ENCODE measurements around the gene RASAL1.

RASAL1 gene

DNA sequence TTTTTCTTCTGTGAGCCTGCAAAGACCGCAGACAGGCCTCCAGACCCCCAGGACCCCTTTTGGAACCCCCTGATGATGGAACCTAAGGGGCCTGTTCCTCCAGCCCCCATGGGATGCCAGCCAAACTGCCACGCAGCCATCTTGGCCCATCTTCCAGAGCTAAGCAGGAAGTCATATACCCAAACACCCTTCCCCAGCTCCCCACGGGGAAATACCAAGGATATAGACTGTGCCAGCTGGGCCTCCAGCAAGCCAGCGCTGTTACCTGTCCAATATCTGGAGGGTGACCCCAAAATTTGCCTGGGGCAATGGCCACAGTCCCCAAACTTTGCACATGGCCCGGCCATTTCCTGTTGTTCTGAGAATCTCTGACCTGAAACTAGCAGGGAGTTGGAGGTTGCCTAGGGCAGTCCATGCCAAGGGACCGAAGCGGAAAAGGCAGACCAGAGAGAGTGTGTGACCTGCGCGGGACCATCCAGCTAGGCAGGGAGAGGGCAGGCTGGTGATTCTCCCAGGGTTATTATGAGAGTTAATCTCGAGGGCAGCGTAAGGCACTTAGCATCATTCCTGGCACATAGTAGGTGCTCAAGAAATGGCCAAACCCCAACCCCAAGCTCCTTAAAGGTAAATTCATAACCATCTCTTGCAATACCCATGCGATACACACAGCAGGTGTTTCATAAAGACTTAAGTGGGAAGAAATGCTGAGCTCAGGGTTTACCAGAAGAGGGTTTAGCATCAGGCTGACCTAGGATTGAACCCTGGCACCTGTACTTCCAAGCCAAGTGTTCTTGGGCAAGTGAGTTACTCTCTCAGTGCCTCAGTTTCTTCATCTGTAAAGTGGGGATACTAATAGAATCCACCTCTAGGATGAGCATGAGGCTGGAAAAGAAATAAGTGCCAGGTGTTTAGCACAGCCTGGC lies 2.6 kb upstream of the RASAL1 start:
- TF ChIP-seq, protein P1, sequence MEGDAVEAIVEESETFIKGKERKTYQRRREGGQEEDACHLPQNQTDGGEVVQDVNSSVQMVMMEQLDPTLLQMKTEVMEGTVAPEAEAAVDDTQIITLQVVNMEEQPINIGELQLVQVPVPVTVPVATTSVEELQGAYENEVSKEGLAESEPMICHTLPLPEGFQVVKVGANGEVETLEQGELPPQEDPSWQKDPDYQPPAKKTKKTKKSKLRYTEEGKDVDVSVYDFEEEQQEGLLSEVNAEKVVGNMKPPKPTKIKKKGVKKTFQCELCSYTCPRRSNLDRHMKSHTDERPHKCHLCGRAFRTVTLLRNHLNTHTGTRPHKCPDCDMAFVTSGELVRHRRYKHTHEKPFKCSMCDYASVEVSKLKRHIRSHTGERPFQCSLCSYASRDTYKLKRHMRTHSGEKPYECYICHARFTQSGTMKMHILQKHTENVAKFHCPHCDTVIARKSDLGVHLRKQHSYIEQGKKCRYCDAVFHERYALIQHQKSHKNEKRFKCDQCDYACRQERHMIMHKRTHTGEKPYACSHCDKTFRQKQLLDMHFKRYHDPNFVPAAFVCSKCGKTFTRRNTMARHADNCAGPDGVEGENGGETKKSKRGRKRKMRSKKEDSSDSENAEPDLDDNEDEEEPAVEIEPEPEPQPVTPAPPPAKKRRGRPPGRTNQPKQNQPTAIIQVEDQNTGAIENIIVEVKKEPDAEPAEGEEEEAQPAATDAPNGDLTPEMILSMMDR (IDR thresholded peaks at IDR 0.05; ENCODE audit: extremely low read depth, missing control alignments) = no peak
- DNase-seq (ENCODE audit: low spot score) = no peak

DNA sequence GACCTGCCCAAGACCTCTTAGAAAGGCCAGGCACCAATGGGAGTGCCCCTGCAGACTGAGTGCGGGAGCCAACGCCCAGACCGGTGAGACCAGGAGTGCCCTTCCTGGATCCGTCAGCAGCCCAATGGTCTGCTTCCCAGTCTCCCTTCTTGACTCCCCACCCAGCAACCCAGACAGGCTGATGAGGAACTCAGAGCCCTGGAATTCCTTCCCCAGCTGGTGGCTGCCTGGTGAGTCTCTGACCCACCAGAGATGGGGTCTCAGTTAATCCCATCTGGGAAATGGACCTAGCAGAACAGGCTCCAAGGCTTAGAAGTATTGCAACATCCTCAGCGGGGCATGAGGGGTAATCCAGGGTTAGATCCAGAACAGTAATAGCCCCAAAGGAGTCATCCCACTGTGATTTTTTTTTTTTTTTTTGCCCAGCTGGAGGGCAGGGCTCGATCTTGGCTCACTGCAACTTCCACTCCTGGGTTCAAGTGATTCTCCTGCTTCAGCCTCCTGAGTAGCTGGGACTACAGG lies 1.5 kb upstream of the RASAL1 start:
- TF ChIP-seq, protein P1 (IDR thresholded peaks at IDR 0.05; ENCODE audit: extremely low read depth, missing control alignments) = no peak
- no peak for DNase-seq (ENCODE audit: low spot score)

DNA sequence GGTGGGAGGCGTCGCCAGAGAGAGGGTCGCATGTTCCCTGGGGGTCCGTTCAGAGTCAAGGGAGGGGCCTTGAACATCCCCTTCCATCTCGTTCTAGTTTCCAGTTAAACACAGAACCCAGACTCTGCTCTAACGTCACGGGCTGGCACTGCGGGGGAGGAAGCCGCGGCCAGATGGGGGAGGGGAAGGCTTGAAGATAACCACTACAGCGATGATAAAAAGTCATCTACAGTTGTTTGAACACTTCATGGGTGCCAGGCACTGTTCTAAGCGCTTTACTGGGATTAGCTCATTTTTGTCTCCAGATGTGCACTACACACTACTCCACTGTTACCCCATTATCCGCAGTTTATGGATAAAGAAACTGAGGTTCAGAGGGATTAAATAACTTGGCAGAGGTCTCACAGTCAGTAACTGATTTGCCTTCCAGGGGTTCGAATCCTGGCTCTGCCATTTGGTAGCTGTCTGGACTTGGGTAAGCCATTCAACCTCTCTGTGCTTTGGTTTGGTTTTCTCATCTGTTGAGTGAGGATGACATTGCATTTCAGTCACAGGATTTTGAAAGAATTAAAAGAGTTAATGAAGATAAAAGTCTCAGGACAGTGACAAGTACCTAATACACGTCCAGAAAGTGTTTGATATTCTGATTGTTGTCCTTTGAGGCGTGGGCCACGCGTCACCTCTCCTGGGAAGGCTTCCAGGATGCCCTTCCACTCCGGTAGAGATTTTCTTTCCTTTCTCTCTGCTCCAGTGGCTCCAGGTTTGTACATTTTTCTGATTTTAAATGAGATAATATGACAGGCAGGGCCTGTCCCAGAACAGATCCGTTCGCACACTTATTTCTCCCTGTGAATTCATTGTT lies 798 bp upstream of the RASAL1 start:
- TF ChIP-seq, protein P1 (IDR thresholded peaks at IDR 0.05; ENCODE audit: extremely low read depth, missing control alignments) = no peak
- DNase-seq (ENCODE audit: low spot score) = no peak

DNA sequence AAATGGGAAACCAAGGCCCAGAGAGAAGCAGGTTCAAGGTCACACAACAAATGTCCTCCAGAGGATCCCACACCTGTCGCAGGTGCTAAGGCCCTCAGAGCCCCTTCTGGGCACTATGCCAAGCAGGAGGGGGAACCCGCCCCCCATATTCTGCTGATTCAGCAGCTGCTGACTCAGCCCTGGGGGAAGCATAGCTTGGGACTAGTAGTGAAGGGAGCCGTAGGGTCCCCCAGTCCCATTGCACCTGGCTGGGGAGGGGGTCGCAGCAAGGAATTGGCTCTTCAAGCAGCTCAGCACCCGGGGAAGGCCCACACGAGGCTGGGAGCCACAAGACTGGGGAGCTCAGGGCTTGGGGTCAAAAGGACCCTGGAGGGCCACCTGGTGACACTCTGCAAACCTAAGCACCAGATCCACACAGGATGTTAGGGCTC lies 1.0 kb downstream of the RASAL1 start:
- TF ChIP-seq, protein P1 (IDR thresholded peaks at IDR 0.05; ENCODE audit: extremely low read depth, missing control alignments) = no peak
- DNase-seq (ENCODE audit: low spot score) = no peak

DNA sequence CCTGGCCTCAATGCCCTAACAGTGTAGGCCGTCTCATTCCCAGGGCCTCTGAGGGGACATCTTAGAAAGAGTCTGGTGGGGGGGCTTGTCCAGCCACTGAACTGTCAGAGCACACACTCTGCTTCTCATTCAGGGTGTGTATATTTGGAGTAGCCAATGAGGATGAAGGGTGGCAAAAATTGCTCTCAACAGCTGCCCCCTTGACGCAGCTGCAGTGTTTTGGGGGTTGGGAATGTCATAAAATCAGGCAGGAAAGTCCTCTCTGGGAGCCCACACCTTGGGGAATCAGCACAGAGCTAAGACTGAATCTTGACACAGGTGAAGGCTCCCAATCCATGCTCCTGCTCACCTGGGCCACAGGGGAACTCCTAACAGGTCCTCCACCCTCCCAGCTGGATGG lies 1.5 kb downstream of the RASAL1 start:
- TF ChIP-seq, protein P1 (IDR thresholded peaks at IDR 0.05; ENCODE audit: extremely low read depth, missing control alignments) = no peak
- DNase-seq (ENCODE audit: low spot score) = no peak

DNA sequence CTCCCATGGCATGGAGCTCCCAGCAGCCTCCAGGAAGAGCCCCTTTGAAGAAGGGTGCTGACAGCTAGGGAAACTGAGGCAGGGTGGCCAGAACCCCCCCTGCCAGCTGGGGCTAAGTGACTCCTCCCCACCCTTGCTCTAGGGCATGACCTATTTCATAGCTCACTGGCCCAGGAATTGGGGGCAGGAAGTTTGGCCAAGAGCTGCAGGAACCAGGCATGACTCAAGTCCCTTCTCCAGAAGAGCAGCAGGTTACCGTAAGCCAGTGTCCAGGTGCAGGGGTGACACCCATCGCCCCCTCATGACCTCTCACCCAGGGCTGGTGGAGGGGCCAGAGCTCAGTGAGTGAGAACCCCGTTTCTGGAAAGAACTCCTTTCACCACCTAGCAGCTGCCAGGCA lies 1.9 kb downstream of the RASAL1 start:
- TF ChIP-seq, protein P1 (IDR thresholded peaks at IDR 0.05; ENCODE audit: extremely low read depth, missing control alignments) = no peak

More for the DNA sequence above, 1.9 kb downstream of the RASAL1 start:
- no peak for DNase-seq (ENCODE audit: low spot score)
